A549 (cell line): ENCODE data around the gene SYTL1.

Experiments used
- CBX2 ChIP-seq: fragments of 200-600 bp; sonication (generic); IDR thresholded peaks from 2 replicates; pipeline ENCODE4 v1.6.1; 2016; ENCODE audit warnings: low read depth, mild to moderate bottlenecking, borderline replicate concordance
- CEBPB ChIP-seq, 2 experiments: fragments of >200 bp in 1 of 2; sonication (Bioruptor Twin) in 1 of 2; formaldehyde crosslinking in 1 of 2; IDR thresholded peaks; 2 replicates each; pipeline ENCODE4 v1.6.1; 2012 to 2016
- CHD2 ChIP-seq: fragments of 150-350 bp; IDR thresholded peaks from 2 replicates; pipeline ENCODE4 v1.6.1; 2014; ENCODE audit warnings: low read length; ENCODE audit not compliant: partially characterized antibody
- CHD4 ChIP-seq: fragments of 200-600 bp; sonication (generic); IDR thresholded peaks from 2 replicates; pipeline ENCODE4 v1.6.1; 2016; ENCODE audit warnings: antibody characterized with exemption, mild to moderate bottlenecking, borderline replicate concordance
- JUN ChIP-seq, 2 experiments: fragments of >200 bp; sonication (Bioruptor Twin); formaldehyde crosslinking; IDR thresholded peaks; 2 replicates in 1 of 2; 3 replicates in 1 of 2; pipeline ENCODE4 v1.6.1; 2016 to 2017
- POLR2A ChIP-seq: IDR thresholded peaks from 2 replicates; pipeline ENCODE4 v1.6.1; 2012; ENCODE audit warnings: mild to moderate bottlenecking, low read length
- POLR2AphosphoS2 ChIP-seq: conservative IDR thresholded peaks from 2 replicates; pipeline ENCODE4 v1.6.1; 2012; ENCODE audit warnings: low read length, improper control_type of control experiment, inconsistent platforms
- RAD21 ChIP-seq, 2 experiments: fragments of >200 bp in 1 of 2; sonication (Bioruptor Twin) in 1 of 2; formaldehyde crosslinking in 1 of 2; IDR thresholded peaks in 1 of 2; conservative IDR thresholded peaks in 1 of 2; 2 replicates in 1 of 2; 3 replicates in 1 of 2; pipeline ENCODE4 v1.6.1; 2012 to 2018; ENCODE audit warnings: inconsistent platforms in 1 of 2
- RCOR1 ChIP-seq: fragments of 150-350 bp; IDR thresholded peaks from 2 replicates; pipeline ENCODE4 v1.6.1; 2014; ENCODE audit warnings: antibody characterized with exemption, low read length, low read depth
- RNF2 ChIP-seq: fragments of 200-600 bp; sonication (generic); IDR thresholded peaks from 2 replicates; pipeline ENCODE4 v1.6.1; 2016; ENCODE audit warnings: low read depth, mild to moderate bottlenecking, antibody characterized with exemption, moderate library complexity, borderline replicate concordance
- USF2 ChIP-seq: fragments of 450-650 bp; IDR thresholded peaks from 2 replicates; pipeline ENCODE4 v1.6.1; 2014; ENCODE audit warnings: antibody characterized with exemption
- ZSCAN20 ChIP-seq: fragments of 250-450 bp; sonication (Bioruptor Pico); IDR thresholded peaks from 2 replicates; pipeline ENCODE4 v1.8.0; 2022; ENCODE audit warnings: mild to moderate bottlenecking, moderate library complexity
- TF ChIP-seq, protein P1 (sequence below): IDR thresholded peaks from 2 replicates; pipeline ENCODE4 v1.6.1; 2012
- TF ChIP-seq, protein P2 (sequence below): fragments of >200 bp; sonication (Bioruptor Twin); formaldehyde crosslinking; IDR thresholded peaks from 3 replicates; pipeline ENCODE4 v1.5.1; 2016

GRCh38 chr1:27293915-27294314 lies 47.9 kb upstream of the SYTL1 start:
- TF ChIP-seq, protein P1, sequence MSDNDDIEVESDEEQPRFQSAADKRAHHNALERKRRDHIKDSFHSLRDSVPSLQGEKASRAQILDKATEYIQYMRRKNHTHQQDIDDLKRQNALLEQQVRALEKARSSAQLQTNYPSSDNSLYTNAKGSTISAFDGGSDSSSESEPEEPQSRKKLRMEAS = no peak
- no peak for TF ChIP-seq CHD4
- TF ChIP-seq RNF2 = no peak
- TF ChIP-seq, protein P2, sequence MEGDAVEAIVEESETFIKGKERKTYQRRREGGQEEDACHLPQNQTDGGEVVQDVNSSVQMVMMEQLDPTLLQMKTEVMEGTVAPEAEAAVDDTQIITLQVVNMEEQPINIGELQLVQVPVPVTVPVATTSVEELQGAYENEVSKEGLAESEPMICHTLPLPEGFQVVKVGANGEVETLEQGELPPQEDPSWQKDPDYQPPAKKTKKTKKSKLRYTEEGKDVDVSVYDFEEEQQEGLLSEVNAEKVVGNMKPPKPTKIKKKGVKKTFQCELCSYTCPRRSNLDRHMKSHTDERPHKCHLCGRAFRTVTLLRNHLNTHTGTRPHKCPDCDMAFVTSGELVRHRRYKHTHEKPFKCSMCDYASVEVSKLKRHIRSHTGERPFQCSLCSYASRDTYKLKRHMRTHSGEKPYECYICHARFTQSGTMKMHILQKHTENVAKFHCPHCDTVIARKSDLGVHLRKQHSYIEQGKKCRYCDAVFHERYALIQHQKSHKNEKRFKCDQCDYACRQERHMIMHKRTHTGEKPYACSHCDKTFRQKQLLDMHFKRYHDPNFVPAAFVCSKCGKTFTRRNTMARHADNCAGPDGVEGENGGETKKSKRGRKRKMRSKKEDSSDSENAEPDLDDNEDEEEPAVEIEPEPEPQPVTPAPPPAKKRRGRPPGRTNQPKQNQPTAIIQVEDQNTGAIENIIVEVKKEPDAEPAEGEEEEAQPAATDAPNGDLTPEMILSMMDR = no peak
- no peak for TF ChIP-seq CBX2
- TF ChIP-seq POLR2A = no peak
- TF ChIP-seq JUN (IDR thresholded peaks at IDR 0.05) = no peak
- TF ChIP-seq ZSCAN20 (CRISPR knock-in tag) = no peak
- TF ChIP-seq RCOR1 = no peak
- no peak for TF ChIP-seq RAD21 (conservative IDR thresholded peaks at IDR 0.05 in 1 of 2, IDR thresholded peaks at IDR 0.05 in 1 of 2)
- no peak for TF ChIP-seq USF2
- TF ChIP-seq CHD2 = no peak
- no peak for TF ChIP-seq POLR2AphosphoS2
- no peak for TF ChIP-seq CEBPB (IDR thresholded peaks at IDR 0.05)
